CD4-positive, alpha-beta T cell treated with Interleukin-6 at 100 ng/mL for 8 hours (primary cell): Measurements from ENCODE around the gene ARHGAP27.
A peak's percentile ranks its signal among the peaks of the same experiment; 100 is the strongest.
"Not testable (repeated sequence)": the region's sequence is repeated elsewhere in the genome, so short reads cannot be mapped to it uniquely, and the experiment has no call there.

Experiments
- DNase-seq: peaks from one replicate; pipeline ENCODE4 v3.0.0-alpha.2; 2020; ENCODE audit warnings: mixed read lengths, low spot score

Gene ARHGAP27

GRCh38 chr17:45432405-45433158 lies at the start of gene ARHGAP27:
Gene ARHGAP27 (minus strand): TSS chr17:45432870. CDS start chr17:45430279, 2,591 bp downstream.
- peak; percentile 22 for DNase-seq

- not testable (repeated sequence) for DNase-seq
These were observed 49.6 kb upstream of the ARHGAP27 start for GRCh38 chr17:45482317-45482716.

GRCh38 chr17:45475436-45475835 lies 42.8 kb upstream of the ARHGAP27 start:
- DNase-seq: not testable (repeated sequence)

GRCh38 chr17:45472249-45472648 lies 39.6 kb upstream of the ARHGAP27 start:
- not testable (repeated sequence) for DNase-seq

- not testable (repeated sequence) for DNase-seq
These were observed 36.5 kb upstream of the ARHGAP27 start for GRCh38 chr17:45469204-45469563.

GRCh38 chr17:45468293-45469203 lies 35.9 kb upstream of the ARHGAP27 start:
- not testable (repeated sequence) for DNase-seq

- DNase-seq: not testable (repeated sequence)
These were observed 29.1 kb upstream of the ARHGAP27 start for GRCh38 chr17:45461524-45462327.

- not testable (repeated sequence) for DNase-seq
These were observed 27.8 kb upstream of the ARHGAP27 start for GRCh38 chr17:45460422-45460821.

- not testable (repeated sequence) for DNase-seq
These were observed 21.7 kb upstream of the ARHGAP27 start for GRCh38 chr17:45454341-45454740.

GRCh38 chr17:45453731-45454130 lies 21.1 kb upstream of the ARHGAP27 start:
- DNase-seq: not testable (repeated sequence)

GRCh38 chr17:45453225-45453534 lies 20.5 kb upstream of the ARHGAP27 start:
- not testable (repeated sequence) for DNase-seq

- not testable (repeated sequence) for DNase-seq
These were observed 19.9 kb upstream of the ARHGAP27 start for GRCh38 chr17:45452329-45453224.

- not testable (repeated sequence) for DNase-seq
These were observed 19.0 kb upstream of the ARHGAP27 start for GRCh38 chr17:45451660-45452059.

GRCh38 chr17:45451131-45451530 lies 18.5 kb upstream of the ARHGAP27 start:
- DNase-seq: no peak

GRCh38 chr17:45449708-45450329 lies 17.1 kb upstream of the ARHGAP27 start:
- DNase-seq: not testable (repeated sequence)

- not testable (repeated sequence) for DNase-seq
These were observed 16.6 kb upstream of the ARHGAP27 start for GRCh38 chr17:45449260-45449659.

GRCh38 chr17:45448483-45448882 lies 15.8 kb upstream of the ARHGAP27 start:
- not testable (repeated sequence) for DNase-seq

GRCh38 chr17:45448066-45448465 lies 15.4 kb upstream of the ARHGAP27 start:
- DNase-seq: not testable (repeated sequence)

- not testable (repeated sequence) for DNase-seq
These were observed 15.0 kb upstream of the ARHGAP27 start for GRCh38 chr17:45447650-45448049.

GRCh38 chr17:45446872-45447625 lies 14.4 kb upstream of the ARHGAP27 start:
- not testable (repeated sequence) for DNase-seq
